ENCODE data around the gene NFE2L2. TPM values are rescaled to one million over a fixed set of nuclear protein-coding genes. Genes with fewer than 3 reads are reported as not detected.

Gene NFE2L2
- total and polyA plus RNA-seq, 9 of the 15 experiments (the other 6 are each of a cell fraction or from before 2014, with no cell fraction given) = 29.3 to 120 (median 59.3) TPM

GRCh38 chr2:177254433-177255226 lies 9.9 kb downstream of the NFE2L2 start (continued):
- TF ChIP-seq ZNF354B (CRISPR knock-in tag; IDR thresholded peaks at IDR 0.05) = no peak
- TF ChIP-seq, protein P1, sequence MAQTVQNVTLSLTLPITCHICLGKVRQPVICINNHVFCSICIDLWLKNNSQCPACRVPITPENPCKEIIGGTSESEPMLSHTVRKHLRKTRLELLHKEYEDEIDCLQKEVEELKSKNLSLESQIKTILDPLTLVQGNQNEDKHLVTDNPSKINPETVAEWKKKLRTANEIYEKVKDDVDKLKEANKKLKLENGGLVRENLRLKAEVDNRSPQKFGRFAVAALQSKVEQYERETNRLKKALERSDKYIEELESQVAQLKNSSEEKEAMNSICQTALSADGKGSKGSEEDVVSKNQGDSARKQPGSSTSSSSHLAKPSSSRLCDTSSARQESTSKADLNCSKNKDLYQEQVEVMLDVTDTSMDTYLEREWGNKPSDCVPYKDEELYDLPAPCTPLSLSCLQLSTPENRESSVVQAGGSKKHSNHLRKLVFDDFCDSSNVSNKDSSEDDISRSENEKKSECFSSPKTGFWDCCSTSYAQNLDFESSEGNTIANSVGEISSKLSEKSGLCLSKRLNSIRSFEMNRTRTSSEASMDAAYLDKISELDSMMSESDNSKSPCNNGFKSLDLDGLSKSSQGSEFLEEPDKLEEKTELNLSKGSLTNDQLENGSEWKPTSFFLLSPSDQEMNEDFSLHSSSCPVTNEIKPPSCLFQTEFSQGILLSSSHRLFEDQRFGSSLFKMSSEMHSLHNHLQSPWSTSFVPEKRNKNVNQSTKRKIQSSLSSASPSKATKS (CRISPR knock-in tag; IDR thresholded peaks at IDR 0.05) = no peak
- TF ChIP-seq, protein P2, sequence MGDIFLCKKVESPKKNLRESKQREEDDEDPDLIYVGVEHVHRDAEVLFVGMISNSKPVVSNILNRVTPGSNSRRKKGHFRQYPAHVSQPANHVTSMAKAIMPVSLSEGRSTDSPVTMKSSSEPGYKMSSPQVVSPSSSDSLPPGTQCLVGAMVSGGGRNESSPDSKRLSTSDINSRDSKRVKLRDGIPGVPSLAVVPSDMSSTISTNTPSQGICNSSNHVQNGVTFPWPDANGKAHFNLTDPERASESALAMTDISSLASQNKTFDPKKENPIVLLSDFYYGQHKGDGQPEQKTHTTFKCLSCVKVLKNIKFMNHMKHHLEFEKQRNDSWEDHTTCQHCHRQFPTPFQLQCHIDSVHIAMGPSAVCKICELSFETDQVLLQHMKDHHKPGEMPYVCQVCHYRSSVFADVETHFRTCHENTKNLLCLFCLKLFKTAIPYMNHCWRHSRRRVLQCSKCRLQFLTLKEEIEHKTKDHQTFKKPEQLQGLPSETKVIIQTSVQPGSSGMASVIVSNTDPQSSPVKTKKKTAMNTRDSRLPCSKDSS (IDR thresholded peaks at IDR 0.05; ENCODE audit: low read depth, partially characterized antibody) = no peak
- TF ChIP-seq ZBTB11 (CRISPR knock-in tag; IDR thresholded peaks at IDR 0.05) = no peak
- TF ChIP-seq RHOXF2B (CRISPR knock-in tag; conservative IDR thresholded peaks at IDR 0.05) = no peak
- no peak for TF ChIP-seq ZNF57 (CRISPR knock-in tag; IDR thresholded peaks at IDR 0.05)
- no peak for TF ChIP-seq MAFF (IDR thresholded peaks at IDR 0.05; ENCODE audit: low read length)
- TF ChIP-seq HMBOX1 (IDR thresholded peaks at IDR 0.05) = 0 out of 2 replicates have a peak, but pooled peaks have one; percentile 10
- no peak for TF ChIP-seq ZNF431 (CRISPR knock-in tag; IDR thresholded peaks at IDR 0.05)
- no peak for TF ChIP-seq NEUROD1 (IDR thresholded peaks at IDR 0.05; ENCODE audit: borderline replicate concordance, low read depth, low read length, partially characterized antibody)
- TF ChIP-seq NR3C1 (CRISPR knock-in tag; IDR thresholded peaks at IDR 0.05) = no peak
- TF ChIP-seq ZKSCAN3 (CRISPR knock-in tag; IDR thresholded peaks at IDR 0.05) = no peak
- peak; percentile 58 for TF ChIP-seq SMARCA4 (IDR thresholded peaks at IDR 0.05)
- no peak for TF ChIP-seq BRF2 (IDR thresholded peaks at IDR 0.05; ENCODE audit: borderline replicate concordance, insufficient read depth, insufficient read length)
- TF ChIP-seq HEY1 (CRISPR knock-in tag; IDR thresholded peaks at IDR 0.05; ENCODE audit: borderline replicate concordance) = no peak
- TF ChIP-seq NUFIP1 (IDR thresholded peaks at IDR 0.05; ENCODE audit: partially characterized antibody) = no peak
- TF ChIP-seq PPARD (CRISPR knock-in tag; IDR thresholded peaks at IDR 0.05) = no peak
- no peak for TF ChIP-seq CBX1 (IDR thresholded peaks at IDR 0.05; ENCODE audit: low read depth)
- TF ChIP-seq CBFA2T3 (IDR thresholded peaks at IDR 0.05) = no peak
- TF ChIP-seq ZC3H8 (IDR thresholded peaks at IDR 0.05) = no peak

Data from K562 (cell line).